Activated naive CD4-positive, alpha-beta T cell treated with anti-CD3 and anti-CD28 coated beads, Interleukin-2, amount 50 U/mL, for 16 hours (primary cell): Measurements from ENCODE around the gene STAB2.
"Not testable (repeated sequence)": the region's sequence is repeated elsewhere in the genome, so short reads cannot be mapped to it uniquely, and the experiment has no call there.

Experiments
- DNase-seq: peaks from one replicate; pipeline ENCODE4 v3.0.0-alpha.2; 2020

The STAB2 gene

GRCh38 chr12:103653568-103654173 is 66.6 kb downstream of the STAB2 start:
- DNase-seq, result not testable (repeated sequence)

DNA sequence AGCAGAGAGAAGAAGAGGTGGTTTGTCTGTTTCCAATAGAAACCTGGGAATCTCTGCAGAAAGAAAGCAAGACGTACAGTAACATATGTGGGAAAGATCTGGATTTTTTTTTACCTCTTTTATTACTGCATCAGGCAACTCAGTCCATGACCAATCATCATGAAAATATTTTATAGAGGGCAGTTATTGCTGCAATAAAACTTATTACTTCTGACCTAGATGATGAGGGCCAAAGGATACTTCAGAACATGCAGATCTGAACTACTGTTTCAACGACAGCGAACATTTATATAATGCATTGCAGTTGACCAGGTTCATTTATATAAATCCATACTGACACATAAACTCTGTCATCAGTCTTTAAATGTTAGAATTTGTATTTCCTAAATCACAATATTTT is 67.7 kb downstream of the STAB2 start:
- DNase-seq, result no peak

GRCh38 chr12:103656291-103656690 is 69.2 kb downstream of the STAB2 start:
- no peak for DNase-seq

DNA sequence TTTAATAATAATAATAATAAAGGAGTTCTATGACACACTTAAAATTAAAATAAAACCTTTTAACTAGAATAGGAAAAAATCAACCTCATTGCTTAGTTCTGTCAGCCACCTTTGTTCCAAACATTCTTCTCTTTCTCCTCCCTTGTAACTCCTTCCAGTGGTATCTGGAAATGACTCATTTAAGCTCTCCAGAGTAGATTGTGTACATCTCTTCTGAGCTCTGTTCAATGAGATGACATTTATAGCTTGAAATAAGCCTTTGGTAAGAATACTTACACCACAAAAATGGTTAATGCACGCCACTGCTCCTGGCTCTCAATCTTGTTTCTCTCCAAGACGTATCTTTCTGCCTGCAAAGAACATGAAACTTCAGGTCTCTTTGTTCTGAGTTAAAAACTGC is 70.3 kb downstream of the STAB2 start:
- DNase-seq, result no peak

GRCh38 chr12:103664626-103665025 is 77.6 kb downstream of the STAB2 start:
- DNase-seq, result no peak

- no peak for DNase-seq
Measured at GRCh38 chr12:103665971-103666370, 78.9 kb downstream of the STAB2 start.

GRCh38 chr12:103667125-103667524 is 80.1 kb downstream of the STAB2 start:
- DNase-seq, result no peak

GRCh38 chr12:103668520-103668919 is 81.4 kb downstream of the STAB2 start:
- DNase-seq, result no peak

- DNase-seq, result no peak
Measured at GRCh38 chr12:103671367-103671766, 84.3 kb downstream of the STAB2 start.

DNA sequence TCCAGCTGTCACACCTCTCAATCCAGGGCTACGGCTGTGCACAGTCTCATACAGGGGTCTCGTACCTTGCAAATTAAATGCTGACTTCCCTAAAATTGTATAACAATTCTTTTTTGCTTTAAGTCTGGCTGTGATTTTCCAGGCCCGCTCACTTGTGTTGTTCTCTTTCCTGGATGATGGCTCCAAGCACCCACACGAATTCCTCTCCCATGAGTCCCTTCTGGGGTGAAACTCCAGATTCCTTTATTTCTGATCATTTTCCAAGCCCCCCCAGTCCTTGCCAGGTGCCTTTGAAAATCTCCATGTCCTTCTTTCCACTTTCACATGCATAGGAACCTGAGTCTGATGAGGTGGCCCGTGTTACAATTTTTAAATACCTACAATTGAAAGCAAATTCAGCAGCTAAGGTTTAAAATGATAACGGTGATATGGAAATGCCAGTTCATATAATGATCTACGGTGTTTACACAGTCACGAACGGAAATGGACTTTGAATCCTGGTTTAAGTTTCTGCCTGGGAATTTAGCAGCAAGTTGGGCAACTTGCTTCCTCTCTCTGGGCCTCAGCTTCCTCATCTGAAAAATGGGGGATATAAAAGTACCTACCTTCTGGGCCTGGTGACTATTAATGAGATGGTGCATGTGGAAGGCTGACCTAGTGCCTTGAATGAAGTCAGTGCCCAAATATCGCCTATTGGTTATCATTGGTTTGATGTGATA is 85.5 kb downstream of the STAB2 start:
- no peak for DNase-seq

GRCh38 chr12:103673487-103673886 is 86.4 kb downstream of the STAB2 start:
- DNase-seq, result no peak

GRCh38 chr12:103673891-103674375 is 86.9 kb downstream of the STAB2 start:
- no peak for DNase-seq

DNA sequence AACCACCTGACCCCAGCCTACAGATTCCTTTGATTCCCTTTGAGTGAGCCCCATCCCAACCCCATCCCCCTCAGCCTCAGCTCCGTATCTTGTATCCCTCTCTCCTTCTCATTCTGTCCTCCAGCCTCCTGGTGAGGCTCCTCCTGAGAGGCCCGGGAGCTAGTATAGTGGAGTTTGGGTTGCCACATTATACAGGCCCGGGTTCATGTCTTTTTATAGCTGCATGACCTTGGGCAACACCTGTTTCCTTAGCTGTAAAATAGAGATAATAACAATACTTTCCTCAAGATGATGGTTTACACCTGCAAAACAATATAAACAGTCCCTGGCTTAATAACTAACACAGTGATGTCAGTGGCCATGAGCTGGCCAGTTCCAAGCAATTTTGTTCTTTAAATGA is 89.8 kb downstream of the STAB2 start:
- no peak for DNase-seq

DNA sequence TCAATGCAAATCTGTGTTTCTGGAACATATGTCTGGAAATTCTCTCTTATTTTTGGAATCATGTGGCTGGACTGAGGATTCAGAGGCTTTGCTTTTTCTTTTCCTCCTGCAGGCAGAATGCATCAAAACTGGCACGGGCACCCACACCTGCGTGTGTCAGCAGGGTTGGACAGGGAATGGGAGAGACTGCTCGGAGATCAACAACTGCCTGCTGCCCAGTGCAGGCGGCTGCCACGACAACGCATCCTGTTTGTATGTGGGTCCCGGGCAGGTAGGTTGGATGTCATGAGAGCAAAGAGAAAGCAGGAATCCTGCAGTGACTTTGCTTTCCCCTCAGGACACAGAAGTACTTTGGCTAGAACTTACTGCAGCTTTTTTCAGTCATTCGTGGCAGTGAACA is 90.3 kb downstream of the STAB2 start:
- DNase-seq, result no peak

GRCh38 chr12:103677905-103678304 is 90.8 kb downstream of the STAB2 start:
- DNase-seq, result no peak

DNA sequence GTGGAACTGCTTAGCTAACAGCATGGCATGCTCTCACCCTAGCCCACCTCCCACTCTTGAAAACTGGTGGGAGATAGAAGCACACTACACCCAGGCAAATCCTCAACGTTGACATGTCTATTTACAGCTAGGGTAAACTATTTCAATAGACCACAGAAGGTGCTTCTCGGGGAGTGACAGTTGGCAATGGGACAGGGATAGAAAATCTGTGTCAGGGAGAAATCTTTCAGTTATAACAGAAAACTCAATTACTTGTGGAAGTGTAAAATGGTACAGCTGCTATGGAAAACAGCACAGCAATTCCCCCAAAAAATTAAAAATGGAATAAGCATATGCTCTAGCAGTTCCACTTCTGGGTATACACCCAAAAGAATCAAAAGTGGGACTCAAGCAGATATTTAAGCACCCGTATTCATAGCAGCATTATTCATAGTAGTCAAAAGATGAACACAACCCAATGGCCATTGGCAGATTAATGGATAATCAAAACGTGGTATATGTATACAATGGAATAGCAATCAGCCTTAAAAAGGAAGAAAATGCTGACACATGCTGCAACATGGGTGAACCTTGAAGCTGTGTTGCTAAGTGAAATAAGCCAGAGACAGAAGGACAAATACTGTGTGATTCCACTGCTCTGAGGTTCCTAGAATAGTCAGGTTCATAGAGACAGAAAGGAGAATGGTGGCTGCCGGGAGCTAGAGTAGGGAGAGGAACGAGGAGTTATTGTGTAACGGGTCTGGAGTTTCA is 92.5 kb downstream of the STAB2 start:
- DNase-seq, result no peak

- DNase-seq, result no peak
Measured at GRCh38 chr12:103680591-103681141, 93.6 kb downstream of the STAB2 start.

GRCh38 chr12:103686026-103686425 is 99.0 kb downstream of the STAB2 start:
- DNase-seq, result no peak

DNA sequence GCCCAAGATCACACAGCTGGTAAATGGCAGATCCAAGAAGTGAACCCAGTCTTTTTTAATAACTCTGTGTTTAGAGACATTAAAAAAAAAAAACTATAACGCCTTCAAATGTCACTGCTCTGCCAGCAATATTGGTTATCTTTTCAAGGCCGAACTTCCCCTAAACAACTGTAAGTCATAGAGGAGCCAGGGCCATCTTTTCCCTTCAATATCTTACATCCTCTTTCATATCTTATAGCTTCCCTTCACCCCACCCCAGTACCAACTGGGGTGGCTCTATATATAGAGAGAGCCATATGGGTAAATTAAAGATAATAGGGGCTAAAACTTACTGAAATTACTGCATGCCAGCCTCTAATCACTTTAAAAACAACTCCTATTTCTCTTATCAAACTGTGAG is 100.2 kb downstream of the STAB2 start:
- DNase-seq, result no peak

DNA sequence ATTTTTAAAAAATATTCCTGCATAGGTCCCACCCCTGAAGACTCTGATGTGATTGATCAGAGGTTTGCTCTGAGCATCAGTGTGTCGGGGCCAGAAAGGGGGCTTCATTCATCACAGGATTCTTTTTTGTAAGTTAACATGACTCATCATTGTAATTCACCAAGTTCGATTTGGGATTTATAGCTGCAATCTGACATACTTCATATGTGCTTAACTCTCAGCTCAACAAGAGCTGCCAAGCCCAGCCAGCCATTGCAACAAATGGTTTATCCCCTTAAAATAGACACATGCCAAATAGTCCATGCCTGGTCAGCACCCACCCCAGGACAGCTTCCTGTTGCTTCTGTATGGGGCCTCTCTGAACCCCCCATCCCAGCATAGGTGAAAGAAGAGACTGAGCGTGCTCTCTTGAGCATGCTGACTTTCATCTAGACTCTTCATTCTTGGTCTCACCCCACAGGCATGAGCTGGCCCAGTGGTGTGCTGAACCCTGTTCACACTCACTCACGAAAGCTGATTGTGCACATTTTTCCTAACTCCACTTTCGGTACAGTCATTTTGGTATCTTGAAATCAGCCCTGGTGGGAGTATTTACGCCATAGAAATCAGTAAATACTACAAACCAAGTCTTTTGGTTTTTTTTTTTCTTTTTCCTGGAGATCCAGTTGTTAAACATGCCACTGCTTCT is 101.4 kb downstream of the STAB2 start:
- no peak for DNase-seq

DNA sequence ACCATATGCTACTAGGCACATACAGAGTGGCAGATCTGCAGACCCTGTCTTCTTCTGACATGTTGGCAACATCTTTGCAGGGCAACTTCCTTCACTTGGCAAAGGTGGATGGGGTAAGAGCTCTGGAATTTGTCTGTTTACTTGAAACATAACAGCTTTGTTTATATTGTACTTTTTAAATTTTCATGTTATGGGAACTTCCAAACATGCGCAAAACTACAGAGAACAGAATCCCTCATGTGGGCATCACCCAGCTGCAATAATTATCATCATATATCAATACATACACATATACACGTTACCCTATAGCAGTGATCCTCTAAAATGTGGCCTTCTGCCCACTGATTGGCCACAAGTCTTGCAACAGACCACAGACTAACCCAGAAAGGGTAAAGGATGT is 103.4 kb downstream of the STAB2 start:
- no peak for DNase-seq

DNA sequence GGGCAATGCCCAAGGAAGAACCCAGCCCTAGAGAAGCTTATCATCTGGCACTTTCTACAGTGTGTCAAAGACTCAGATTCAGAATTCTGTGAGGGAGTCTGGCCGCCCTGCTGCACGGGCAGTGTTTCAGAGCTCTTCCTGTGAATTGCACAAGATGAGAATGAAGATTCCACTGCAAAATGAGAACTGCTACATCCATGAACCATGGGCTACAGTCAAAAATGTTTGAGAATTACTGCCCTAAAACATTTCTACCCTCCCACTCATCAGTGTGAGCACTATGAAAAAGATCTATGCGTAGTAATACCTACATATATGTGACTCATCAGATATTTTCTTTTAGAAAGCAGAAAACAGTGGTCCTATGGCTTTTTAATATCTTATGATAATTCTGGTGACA is 104.0 kb downstream of the STAB2 start:
- DNase-seq, result no peak

DNA sequence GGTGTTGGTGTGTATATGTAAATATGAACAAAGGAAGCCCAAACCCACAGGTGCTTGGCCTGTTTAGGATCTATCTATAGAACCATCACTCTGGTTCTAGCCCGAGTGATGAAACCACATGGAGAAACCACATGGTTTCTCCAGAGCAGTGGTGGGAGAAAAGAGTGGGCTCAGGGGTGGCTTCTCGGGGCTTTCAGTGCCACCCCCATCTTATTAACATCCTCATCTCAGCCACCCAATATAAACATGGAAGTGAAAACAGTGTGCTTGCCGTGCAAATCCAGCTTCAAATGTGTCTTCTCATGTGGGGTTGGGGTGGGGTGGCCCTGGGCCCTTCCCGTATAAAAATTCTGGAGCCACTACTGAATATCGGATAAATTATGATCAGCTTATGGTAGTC is 109.0 kb downstream of the STAB2 start:
- no peak for DNase-seq
